GM12872 (cell line): Measurements from ENCODE around the gene BUB1.

Experiments
- TF ChIP-seq, protein P1 (sequence below): IDR thresholded peaks from 3 replicates; pipeline ENCODE4 v1.5.1; 2011; ENCODE audit warnings: low read depth, mild to moderate bottlenecking, low read length, moderate library complexity; ENCODE audit not compliant: insufficient read depth

Gene BUB1

DNA sequence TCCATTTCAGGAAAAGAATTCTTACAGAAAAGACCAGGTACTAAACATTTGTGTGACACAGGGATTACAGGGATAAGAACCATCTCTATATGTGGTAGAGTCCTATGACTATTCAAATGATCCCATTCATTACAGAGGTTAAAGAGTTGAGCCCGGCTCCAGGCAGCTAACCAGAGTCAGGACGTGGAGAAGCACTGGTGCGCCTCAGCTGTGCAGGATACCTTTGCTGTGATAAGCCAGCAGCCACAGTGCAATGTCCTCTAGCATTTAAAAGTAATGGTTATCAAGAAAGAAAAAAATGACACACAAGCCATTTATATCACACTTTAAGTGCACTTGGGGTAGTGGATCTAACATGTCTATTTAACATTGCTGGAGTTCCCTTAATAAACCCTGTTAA lies 17.3 kb downstream of the BUB1 start:
- TF ChIP-seq, protein P1, sequence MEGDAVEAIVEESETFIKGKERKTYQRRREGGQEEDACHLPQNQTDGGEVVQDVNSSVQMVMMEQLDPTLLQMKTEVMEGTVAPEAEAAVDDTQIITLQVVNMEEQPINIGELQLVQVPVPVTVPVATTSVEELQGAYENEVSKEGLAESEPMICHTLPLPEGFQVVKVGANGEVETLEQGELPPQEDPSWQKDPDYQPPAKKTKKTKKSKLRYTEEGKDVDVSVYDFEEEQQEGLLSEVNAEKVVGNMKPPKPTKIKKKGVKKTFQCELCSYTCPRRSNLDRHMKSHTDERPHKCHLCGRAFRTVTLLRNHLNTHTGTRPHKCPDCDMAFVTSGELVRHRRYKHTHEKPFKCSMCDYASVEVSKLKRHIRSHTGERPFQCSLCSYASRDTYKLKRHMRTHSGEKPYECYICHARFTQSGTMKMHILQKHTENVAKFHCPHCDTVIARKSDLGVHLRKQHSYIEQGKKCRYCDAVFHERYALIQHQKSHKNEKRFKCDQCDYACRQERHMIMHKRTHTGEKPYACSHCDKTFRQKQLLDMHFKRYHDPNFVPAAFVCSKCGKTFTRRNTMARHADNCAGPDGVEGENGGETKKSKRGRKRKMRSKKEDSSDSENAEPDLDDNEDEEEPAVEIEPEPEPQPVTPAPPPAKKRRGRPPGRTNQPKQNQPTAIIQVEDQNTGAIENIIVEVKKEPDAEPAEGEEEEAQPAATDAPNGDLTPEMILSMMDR = no peak

DNA sequence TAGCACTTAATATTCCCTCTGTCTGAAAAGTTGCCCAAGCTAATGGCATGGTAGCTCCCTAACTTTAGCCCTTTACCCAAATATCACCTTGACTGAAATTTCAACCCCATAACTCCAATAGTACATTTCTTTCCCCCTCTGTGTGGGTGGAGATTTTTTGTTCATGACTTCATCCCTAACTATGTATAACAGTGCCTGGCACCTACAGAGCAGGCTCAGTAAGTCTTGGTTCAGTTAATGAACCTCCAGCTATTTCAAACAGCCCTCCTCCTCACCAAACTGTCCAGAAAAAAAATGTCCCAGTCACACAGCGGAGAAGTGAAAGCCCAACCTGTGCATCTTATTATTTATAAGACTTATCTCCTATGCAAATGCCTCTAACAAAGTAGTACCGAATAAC lies 18.6 kb downstream of the BUB1 start:
- TF ChIP-seq, protein P1 = no peak

DNA sequence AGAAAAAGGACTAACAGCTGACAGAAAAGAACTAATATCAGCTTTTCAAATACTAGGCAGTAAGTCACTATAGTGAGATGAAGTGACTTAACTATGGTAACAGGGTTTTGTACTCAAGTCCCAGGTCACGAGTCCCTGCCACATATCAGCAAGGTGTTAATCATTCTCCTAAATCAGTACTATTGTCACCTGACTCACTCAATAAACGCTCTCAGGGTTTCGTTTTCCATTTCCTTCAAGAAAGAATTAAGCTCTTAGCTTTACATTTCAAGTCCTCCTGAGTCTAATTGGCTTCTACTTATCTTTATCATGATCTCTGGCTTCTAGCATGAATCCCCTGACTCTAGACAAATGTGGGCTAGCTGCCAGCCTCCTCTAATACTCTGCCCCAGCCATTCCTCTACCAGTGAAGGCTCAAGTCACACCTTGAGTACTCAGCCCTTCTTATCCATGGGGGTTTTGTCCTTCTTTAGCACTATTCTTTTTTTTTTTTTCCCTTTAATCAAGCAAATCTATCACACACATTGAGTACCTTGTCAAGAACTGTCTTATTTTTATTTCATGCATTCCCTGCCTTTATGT lies 20.0 kb downstream of the BUB1 start:
- TF ChIP-seq, protein P1 = no peak

DNA sequence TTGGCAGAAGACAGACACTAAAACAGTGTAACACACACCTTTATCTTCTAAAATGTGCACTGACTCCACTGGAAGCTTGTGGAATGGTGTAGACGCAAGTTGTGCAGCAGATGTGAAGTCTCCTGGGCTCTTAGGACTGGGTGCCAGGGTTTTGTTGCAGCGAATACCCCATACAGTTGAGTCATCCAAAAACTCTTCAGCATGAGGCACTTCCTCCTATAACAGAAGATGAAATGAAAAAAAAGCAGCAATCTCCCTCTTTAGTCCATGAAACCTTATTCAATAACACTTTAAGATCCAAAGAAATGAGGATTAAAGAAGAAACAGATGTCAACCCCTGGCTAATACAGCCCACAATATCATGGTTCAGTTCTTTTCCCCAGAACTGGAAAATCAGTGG lies 22.2 kb downstream of the BUB1 start:
- TF ChIP-seq, protein P1 = no peak

DNA sequence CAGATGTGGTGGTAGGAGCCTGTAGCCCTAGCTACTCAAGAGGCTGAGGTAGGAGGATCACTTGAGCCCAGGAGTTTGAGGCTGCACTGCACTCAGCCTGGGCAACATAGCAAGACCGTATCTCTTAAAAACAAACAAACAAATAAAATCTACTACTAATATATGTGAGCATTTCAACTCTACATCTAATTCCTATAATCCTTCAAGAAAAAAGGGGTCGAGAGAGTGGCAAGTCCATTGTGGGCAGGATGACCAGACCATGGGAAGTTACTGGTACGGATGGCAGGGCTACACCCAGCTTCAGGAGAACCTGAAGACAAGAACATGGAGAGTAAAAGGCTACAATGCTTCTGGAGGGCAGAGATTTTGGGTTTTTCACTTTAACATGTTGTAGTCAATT lies 24.0 kb downstream of the BUB1 start:
- TF ChIP-seq, protein P1 = no peak

DNA sequence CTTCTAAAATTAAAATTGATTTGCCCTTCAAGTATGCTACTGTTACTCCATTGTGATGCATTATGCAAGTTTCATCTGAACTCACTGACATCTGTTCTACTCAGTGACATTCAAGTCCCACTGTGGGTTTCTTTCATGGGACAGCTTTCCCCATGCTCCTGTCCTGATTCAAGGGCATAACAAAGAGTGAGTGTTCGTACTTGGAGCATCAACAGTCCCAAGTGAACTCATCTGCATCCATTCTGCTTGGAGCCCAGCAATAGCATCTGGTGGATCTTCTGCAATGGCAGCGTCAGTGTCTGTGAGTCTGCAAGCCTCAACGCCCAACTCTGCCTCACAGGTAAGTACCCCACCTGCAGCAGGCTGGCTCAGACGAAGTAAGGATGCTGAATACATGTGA lies 27.5 kb downstream of the BUB1 start:
- TF ChIP-seq, protein P1 = no peak

DNA sequence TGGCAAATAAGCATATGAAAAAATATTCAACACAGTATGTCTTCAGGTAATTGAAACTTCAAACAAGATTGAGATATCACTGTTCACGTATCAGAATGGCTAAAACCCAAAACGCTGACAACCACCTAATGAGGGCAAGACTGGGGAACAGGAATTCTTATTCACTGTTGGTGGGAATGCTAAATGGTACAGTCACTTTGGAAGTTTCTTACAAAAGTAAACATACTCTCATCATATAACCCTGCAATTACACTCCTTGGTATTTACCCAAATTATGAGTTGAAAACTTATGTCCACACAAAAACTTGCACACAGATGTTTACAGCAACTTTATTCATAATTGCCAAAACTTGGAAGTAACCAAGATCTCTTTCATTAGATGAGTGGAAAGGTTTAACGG lies 30.1 kb downstream of the BUB1 start:
- TF ChIP-seq, protein P1 = no peak

DNA sequence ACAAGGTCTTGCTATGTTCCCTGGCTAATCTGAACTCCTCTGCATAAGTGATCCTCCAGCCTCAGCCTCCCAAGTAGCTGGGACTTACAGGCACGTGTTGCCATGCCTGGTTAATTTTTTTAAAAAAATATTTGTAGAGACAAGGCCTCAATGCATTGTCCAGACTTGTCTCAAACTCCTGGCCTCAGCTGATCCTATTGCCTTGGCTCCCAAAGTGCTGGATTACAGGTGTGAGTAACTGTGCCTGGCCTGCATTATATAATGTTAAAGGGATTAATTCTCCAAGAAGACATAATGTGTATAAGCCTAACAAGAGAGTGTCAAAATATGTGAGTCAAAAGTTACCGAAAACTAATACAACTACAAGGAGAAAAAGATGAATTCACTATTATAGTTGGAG lies 32.2 kb downstream of the BUB1 start:
- TF ChIP-seq, protein P1 = no peak
